HG02571 (cell line): Measurements from ENCODE around the gene COL6A5.
"Not testable (repeated sequence)": the region's sequence is repeated elsewhere in the genome, so short reads cannot be mapped to it uniquely, and the experiment has no call there.

Source experiments
- ATAC-seq: cut with Tn5 transposase; IDR thresholded peaks from one replicate; pipeline ENCODE4 v1.9.1; 2021; ENCODE audit warnings: mild to moderate bottlenecking, moderate library complexity; ENCODE audit not compliant: unreplicated experiment

Gene COL6A5

DNA sequence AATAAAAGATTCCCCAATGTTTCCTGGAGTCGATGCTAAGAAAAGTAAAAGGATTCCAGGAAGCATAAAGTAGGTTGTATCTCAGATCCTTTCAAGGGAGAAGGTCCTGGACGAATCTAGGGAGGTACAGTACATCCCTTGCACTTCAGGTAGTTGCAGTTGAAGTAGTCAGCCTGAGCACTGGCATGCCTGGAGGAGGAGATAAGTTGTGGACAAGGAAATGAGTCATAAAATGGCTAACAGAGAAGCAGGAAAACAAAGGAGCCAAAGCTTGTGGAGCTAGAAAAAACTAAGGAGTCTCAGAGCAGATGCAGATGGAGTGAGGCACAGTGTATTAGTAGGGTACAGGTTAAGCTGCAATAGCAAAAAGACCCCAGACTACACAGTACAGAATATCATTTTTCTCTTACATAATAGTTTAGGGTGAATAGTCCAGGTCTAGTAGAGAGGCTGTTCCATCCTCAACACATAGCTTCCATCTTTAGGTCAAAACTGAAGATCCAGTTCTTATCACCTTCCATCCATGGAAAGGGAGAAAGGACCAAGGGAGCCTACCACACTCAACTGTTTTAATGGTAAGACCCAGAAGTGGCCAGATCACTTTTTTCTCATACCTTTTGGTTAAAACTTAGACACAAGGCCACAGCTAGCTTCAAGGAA, 41.3 kb downstream of the COL6A5 start:
- no peak for ATAC-seq

- ATAC-seq = no peak
These were observed 44.4 kb downstream of the COL6A5 start for GRCh38 chr3:130389743-130390478.

DNA sequence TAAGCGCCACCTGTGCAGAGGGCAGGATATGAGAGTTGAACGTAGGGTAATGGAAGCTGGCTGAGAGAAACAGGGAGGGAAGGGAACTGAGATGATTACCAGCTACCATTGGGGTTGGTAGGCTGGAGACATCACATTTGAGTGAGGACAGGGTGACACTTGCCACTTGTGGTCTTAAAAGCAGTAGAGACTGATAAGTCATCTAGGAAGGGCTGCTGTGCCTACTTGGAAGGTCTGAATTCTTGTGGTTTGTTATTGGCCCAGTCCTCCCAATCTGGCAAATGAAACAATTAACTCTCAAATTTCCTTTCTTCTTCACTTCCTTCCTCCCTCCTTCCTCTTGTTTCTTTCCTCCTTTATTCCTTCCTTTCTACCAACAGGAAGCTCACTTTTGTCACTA, 46.8 kb downstream of the COL6A5 start:
- no peak for ATAC-seq

- ATAC-seq = no peak
These were observed 48.1 kb downstream of the COL6A5 start for GRCh38 chr3:130393594-130393993.

DNA sequence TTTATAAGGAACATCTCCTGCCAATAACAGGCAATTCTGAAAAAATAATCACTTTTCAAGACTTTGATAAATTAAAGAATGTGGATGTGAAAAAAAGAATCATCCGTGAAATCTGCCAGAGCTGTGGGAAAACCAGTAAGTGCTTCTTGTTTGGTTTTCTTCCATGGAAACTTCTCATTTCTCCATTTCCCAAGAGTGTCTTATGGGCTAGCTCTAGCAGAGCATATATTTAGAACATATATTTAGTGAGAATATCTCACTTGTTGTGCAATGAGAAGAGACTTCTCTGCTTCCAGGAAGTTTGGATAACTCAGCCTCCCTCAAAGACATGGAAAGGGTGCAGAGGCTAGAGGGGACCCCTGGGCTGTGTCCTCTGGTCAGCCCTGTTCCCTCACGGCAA, 49.9 kb downstream of the COL6A5 start:
- no peak for ATAC-seq

- no peak for ATAC-seq
These were observed 50.4 kb downstream of the COL6A5 start for GRCh38 chr3:130395916-130396315.

DNA sequence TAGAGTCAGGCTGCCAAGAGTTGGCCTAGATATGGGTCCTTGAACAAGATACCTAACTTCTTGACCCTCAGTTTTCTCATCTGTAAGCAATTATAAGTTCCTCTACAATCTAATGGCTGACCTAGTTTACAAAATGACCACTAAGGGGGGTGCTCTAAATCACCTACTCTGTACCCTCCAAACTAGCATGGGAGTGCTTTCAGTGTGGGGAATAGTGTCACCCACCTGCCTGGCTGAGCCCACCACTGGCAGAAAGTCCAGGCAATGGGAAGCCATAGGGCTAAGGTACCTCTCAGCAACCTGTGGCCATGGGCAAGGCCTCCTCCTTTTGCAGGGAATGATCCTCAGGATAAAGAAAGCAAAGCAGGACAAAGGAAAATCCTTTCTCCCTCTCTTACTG, 58.9 kb downstream of the COL6A5 start:
- no peak for ATAC-seq

- no peak for ATAC-seq
These were observed 60.5 kb downstream of the COL6A5 start for GRCh38 chr3:130405956-130406355.

DNA sequence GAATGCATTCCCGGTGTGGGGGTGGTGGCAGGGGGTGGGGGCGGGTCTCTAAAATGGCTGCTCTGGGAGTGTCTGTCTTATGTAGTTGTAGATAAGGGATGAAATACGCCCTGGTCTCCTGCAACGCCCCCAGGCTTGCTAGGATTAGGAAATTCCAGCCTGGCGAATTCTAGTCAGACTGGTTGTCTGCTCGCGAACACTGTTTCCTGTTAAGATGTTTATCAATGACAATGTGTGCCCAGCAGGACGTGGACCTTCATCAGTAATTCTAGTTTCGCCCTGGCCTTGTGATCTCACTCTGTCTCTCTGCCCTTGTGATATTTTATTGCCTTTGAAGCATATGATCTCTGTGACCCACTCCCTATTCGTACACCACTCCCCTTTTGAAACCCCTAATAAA, 62.8 kb downstream of the COL6A5 start:
- not testable (repeated sequence) for ATAC-seq

GRCh38 chr3:130411320-130411719, 65.8 kb downstream of the COL6A5 start:
- ATAC-seq = no peak

DNA sequence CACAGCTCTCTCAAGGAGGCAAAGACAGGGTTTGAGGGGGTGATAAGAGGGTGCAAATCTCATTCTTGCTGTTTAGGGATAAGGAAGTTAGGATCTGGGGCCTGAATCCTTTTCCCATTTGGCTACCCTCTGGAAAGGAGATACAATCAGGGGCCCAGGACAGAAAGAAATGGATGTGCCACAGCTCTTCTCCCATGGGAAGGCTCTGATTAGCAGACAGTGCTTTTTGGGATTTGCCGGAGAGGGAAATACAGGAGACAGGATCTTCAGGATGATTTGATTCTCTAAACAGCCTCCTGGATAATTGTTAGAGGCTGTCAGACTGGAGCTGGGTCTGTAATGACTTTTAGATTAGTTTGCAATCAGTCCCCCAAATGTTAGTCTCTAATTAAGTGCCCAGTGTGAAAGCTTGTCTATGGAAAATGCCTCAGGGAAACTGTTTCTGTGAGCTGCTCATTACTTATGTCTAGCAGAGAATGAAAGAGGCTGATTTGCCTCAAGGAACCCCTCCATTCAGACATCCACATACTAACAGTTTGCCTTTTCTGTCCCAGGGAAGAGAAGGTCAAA, 67.6 kb downstream of the COL6A5 start:
- no peak for ATAC-seq

DNA sequence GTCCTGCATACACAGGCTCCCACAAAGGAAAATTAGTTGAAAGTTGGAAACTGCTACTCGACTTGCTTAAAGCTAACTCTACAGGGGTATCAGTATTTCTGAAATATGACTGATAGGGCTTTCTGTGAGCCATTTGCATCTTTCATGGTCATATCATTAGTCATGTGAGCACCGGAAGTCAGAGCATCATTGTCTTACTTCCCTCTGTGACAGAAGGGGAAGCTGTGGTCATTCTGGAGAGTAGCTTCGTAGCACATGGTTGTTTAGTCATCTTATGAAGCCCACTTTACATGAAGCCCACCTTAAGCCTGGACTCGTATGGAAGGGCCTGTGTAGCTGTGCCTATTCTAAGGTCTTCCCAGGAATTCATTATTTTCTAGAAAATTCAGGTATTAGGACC, 69.0 kb downstream of the COL6A5 start:
- no peak for ATAC-seq

DNA sequence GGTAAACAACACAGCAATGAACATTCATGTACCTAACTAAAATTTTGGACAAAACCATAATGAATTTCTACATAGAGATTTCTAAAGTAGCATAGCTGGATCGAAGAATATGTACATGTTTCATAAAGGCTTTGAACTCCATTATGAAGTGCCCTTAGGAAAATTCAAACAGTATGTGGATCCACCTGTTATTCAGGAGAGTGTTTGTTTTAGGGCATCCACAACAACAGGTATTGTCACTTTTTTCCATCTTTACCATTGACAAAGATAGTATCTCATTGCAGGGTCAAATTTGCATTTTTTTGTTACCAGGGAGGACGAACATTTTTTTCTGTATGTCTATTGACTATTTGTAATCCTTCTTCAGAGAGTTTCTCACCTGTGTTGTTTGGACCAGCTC, 75.0 kb downstream of the COL6A5 start:
- ATAC-seq = no peak

DNA sequence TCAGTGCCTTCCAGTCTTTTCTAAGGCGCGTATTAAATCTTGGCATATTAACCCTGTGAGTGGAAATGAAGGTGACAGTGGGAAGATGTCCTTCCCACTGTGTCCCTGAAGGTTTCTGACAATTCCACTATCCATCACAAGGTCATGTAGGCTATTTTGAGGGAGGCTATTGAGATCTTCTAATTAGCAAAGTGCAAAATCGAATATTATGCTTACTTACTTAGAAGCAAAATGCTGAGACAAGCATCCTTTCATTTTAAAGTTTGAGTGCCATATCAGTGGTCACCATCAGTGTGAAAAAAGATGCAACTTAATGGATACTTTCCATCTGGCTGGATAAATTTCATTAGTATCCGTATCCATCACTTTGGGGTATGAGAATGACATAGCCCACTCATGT, 77.6 kb downstream of the COL6A5 start:
- ATAC-seq = no peak

DNA sequence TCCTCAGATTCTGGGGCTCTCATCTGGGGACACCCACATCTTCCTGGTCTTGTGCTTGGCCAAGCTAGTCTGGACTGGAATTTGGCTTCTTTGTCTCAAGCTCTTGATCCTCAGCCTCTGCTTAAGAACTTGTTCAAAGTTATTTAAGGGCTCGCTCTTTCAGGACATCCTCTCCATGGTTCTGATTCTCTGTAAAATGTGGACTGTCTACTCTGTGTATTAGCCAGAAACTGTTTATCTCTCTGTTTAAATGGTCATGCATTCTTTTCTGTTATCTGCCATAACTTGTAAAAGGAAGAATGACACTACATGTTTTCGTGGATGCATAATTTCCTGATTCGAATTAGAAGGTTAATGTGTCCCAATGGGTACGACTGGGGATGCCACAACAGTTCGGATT, 79.4 kb downstream of the COL6A5 start:
- ATAC-seq = no peak

- ATAC-seq = no peak
These were observed 80.0 kb downstream of the COL6A5 start for GRCh38 chr3:130425484-130425883.

DNA sequence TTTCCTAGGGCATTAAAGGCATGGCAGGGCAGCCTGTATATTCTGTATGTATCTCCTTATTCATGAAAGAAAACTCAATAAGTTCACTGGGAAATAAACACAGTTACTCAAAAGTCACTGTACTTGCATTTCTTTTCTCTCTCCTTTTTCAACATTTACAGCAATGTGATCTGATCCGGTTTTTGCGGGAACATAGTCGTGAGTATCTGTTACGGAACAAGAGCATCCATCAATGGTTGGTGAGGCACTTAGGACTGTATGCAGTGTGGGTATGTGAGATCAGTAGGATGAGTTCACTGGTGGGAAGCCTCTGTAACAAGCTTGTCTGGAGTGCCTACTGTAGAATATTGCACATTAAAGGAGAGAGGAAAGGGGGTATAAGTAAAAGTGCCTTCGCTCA, 80.7 kb downstream of the COL6A5 start:
- no peak for ATAC-seq

- ATAC-seq = no peak
These were observed 83.6 kb downstream of the COL6A5 start for GRCh38 chr3:130428871-130429712.

GRCh38 chr3:130429713-130430023, 84.2 kb downstream of the COL6A5 start:
- no peak for ATAC-seq

GRCh38 chr3:130430266-130430665, 84.8 kb downstream of the COL6A5 start:
- no peak for ATAC-seq

DNA sequence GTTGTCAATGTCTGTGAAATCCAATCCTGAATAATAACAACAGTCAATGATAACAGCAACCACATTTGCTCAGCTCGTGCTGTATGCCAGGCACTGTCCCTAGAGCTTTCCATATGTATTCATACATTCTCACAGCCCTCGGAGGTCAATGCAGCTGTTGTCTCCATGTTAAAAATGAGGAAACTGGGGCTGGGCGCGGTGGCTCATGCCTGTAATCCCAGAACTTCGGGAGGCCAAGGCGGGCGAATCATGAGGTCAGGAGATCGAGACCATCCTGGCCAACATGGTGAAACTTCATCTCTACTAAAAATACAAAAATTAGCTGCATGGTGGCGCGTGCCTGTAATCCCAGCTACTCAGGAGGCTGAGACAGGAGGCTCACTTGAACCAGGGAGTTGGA, 86.6 kb downstream of the COL6A5 start:
- not testable (repeated sequence) for ATAC-seq

DNA sequence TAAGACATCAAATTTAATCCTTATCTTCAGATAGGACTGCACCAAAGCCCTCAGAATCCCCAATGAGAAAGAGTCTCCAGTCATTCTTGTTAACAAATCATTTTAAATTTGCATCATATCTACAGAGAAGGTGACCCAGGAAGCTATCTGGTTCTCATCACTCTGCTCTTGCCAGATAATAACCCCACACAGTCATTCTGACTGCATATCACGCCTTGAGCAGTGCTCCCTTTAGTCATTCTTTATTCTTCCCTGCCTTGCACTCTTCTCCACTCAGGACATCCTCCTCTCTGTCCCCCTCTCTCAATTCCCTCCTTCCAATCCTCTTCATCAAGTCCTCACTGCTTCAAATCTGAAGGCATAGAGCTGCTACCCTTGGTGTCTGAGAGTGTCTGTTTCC, 87.8 kb downstream of the COL6A5 start:
- no peak for ATAC-seq
